Subcutaneous adipose tissue (tissue), 4 donors: ENCODE measurements around the gene LRRC26. TPM values are rescaled to one million over a fixed set of nuclear protein-coding genes. Genes with fewer than 3 reads are reported as not detected.

Experiments used
- CTCF ChIP-seq: fragments of 450-650 bp; IDR thresholded peaks from one replicate; pipeline ENCODE4 v1.5.1; 2016; ENCODE audit warnings: low read depth, mild to moderate bottlenecking, control low read depth, antibody characterized with exemption, moderate library complexity
- total RNA-seq, 4 donors: library from RNA; depleted of rRNA; stranded (reverse); fragments of >200 nt; gene quantifications; one replicate each; pipeline ENCODE4 v1.1.0, GENCODE V29; 2016

LRRC26 gene
- total RNA-seq, 4 donors from 2014 or later: not detected

- no peak for TF ChIP-seq CTCF
These were observed 19.8 kb downstream of the LRRC26 start for GRCh38 chr9:137149942-137150616.

GRCh38 chr9:137149363-137149762 is 20.5 kb downstream of the LRRC26 start:
- no peak for TF ChIP-seq CTCF

- TF ChIP-seq CTCF: no peak
These were observed 21.2 kb downstream of the LRRC26 start for GRCh38 chr9:137148661-137149060.

- TF ChIP-seq CTCF: no peak
These were observed 21.6 kb downstream of the LRRC26 start for GRCh38 chr9:137148242-137148641.

- no peak for TF ChIP-seq CTCF
These were observed 22.1 kb downstream of the LRRC26 start for GRCh38 chr9:137147793-137148160.

- TF ChIP-seq CTCF: no peak
These were observed 22.6 kb downstream of the LRRC26 start for GRCh38 chr9:137147091-137147792.

- TF ChIP-seq CTCF: no peak
These were observed 23.3 kb downstream of the LRRC26 start for GRCh38 chr9:137146527-137146918.
